SKM-1 treated with dmso at 0.1 percent for 144 hours (cell line): Measurements from ENCODE around the gene GNRHR.
"Not testable (repeated sequence)": the region's sequence is repeated elsewhere in the genome, so short reads cannot be mapped to it uniquely, and the experiment has no call there.

Experiments used
- DNase-seq: peaks from one replicate; lab custom pipeline; 2025; ENCODE audit not compliant: unreplicated experiment; lab: John Stamatoyannopoulos, UW

GNRHR gene, protein sequence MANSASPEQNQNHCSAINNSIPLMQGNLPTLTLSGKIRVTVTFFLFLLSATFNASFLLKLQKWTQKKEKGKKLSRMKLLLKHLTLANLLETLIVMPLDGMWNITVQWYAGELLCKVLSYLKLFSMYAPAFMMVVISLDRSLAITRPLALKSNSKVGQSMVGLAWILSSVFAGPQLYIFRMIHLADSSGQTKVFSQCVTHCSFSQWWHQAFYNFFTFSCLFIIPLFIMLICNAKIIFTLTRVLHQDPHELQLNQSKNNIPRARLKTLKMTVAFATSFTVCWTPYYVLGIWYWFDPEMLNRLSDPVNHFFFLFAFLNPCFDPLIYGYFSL

DNA sequence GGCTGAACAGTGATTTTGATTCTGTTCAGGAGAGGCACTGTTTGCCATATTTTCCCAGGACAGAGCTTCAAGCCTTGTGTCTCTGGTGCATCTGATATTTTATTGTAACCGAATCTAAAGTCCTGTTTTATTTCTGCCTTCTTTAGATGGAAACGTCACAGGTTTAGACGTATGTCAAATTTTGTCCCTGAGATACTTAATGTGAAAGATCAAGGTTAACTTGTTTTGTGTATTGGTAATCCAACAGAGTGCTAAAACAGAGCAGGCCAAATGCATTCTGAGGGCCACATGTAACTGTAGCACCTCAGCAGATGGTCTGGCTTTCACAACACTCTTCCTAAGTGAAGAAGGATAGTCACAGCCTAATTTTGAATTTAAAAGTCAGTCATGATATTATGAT is at the start of gene GNRHR:
TSS of gene GNRHR (minus strand) at position 101 of the 400 bp plus-strand sequence. CDS start at position 48, 53 bp downstream.
- no peak for DNase-seq

DNA sequence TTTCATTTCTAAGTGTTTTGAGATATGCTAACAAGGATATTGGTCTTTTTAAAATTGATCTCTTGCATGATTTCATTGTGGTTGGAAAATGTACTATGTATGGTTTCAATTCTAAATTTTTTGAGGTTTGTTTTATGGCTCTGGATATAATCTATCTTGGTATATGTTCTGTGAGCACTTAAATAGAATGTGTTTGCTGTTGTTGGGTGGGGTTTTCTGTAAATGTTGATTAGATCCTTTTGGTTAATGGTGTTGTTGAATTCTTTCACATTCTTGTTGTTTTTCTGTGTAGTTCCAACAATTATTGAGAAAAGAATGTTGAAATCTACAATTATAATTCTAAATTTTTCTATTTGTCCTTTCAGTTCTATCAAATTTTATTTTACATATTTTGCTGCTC is 42.6 kb upstream of the GNRHR start:
- DNase-seq: no peak

DNA sequence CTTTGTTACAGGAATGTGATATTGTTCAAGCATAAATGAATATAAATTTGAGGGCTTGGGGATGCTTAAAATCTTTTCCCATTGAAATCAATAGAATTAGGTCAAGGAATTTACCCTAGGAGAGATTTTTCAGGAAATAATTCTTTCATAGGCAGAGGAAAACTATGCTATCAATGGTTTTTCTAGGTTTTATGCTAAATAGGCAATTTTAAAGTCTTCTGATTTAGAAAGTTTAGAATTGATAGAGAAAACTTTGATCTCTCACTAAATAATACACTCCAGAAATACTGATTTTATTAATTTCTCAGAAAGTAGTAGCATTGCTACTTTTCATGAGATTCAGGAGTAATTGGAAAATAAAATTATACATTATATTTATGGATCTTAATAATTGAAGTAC is 36.5 kb upstream of the GNRHR start:
- DNase-seq: no peak

DNA sequence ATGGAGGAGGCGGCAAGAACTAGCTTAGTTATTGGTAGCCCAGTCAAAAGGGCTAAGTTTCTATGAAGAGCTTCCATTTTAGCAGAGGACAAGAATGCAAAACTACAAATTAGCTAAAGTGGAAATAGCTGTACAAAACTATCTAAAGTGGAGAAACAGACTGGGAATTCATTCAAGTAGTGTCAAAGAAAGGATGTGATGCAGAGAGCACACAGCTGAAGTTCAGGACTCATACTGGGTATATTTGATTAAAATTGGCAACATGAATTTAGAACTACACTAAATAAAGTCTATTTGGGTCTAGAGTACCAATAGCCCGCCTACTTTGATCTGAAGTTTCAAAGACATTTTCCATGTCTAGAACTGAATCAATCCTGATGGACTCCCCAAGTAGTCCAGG is 33.1 kb upstream of the GNRHR start:
- DNase-seq: no peak

DNA sequence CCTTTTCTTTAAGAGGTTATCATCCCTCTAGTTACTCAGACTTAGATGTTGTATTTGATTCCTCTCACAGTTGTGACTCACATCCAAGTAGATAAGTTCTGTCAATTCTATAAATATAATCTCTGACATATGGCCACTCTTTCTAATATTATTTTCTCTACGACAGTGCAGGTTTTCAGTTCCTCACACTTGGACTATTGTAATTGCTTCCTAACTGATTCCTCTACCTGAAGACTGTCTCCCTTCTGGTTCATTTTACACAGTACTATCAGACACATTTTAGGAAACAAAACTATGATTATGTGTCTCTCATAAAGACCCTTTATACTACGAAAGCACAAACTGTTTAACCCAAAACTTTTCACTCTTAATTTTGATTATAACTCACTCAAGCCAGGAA is 31.3 kb upstream of the GNRHR start:
- DNase-seq: no peak

DNA sequence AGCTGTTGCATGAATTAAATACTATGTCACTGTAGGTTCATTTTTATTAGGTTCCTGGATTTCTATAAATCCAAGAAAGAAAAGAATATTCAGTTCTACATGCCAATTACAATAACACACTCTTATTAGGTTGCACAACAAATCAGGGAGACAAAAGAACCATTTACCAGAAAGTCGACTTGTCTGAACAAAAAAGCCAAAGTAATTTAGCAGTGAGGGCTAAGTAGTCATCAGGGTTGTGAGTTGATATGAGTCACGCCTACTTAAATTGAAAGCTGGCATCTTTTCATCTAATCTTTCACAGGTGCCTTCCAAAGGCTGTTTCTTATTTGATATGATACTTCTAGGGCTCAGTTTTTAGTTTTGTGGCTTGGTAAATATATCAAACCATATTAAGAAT is 25.4 kb upstream of the GNRHR start:
- no peak for DNase-seq

DNA sequence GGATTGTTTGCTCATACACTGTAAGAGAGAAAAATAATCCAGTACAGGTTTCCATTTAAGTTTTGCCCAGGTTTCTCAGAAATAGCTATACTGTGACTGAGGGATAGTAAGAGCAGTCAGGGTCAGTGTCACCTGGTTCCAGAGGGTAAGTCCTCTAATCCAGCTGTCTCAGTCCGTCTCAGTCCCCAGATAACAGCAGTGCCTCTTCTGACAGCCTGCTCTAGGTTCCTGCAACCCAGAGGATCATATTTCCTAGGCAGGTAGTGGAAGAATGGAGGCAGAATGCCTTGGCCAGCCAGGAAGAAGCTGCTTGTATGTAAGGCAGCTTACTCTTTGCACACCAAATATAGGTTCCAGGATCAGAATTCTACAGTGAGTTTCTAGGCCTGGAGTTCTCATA is 22.6 kb upstream of the GNRHR start:
- DNase-seq: no peak

DNA sequence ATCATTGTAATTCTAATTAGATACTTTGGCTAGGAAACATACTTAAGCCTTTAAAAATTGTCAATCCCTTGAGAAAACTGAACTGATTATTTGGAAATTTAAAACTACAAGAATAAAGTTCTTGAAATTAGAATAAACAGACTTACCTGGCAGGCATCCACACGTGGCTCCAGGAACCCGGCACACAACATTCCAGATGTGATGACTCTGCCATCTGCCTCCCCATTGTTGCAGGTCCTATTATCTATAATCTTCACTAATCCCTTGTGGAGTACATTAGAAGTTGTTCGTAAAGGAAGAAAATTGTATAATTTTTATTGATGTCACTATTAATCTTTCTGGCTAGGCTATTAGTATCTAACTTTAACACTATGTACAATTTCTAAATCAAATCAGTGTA is 16.2 kb upstream of the GNRHR start:
- DNase-seq: no peak

DNA sequence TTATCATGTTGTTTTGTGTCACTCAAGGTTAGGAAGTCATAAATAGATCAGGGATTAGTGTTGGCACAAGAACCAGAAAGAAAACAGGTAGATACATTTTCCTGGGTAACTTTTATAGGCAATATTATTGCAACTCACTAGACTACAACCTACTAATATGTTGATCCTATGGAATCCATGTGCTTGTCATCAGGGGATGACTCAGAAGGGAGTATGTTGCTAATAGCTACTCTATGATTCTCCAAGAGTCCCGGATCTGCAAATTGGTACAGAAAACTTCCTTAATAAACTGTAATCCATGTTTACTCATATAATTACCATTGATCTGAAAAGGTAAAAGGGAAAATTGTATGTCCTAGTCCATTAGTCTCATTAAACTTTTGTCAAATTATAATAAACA is 11.7 kb upstream of the GNRHR start:
- DNase-seq: no peak

DNA sequence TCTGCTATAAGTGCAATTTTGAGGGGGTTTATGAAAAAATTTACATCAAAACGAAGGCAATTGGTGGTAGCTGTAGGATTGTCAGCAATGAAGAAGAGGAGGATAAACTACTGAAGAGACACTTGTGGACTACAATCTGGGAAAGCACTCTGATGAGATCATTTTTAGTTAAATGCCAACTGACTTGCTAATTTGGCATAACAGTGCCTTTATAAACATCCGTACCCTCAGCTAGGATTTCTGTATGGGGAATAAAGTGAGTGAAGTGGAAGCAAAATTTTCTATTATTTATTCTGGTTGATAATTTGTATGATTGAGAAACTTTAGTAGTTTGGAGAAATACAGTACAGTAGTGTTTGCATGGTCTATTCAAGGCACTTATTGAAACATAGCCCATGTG is 11.2 kb upstream of the GNRHR start:
- DNase-seq: no peak

DNA sequence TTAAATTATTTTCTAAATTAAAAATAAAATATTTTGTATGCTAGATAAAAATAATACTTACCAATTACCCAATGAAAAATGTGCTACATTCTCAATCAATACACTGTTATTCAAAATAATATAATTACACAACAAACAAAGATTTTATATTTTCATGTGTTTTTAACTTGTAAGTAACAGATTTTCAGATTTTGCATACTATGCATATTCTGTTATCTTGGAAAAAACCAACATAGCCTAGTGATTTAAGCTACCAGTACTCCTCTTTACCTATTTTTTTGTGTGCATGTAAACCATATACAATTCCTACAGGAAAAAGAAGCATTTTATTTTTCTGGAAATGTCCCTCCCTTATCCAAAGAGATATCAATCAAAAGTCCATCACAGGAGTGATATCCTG is 10.0 kb upstream of the GNRHR start:
- no peak for DNase-seq

DNA sequence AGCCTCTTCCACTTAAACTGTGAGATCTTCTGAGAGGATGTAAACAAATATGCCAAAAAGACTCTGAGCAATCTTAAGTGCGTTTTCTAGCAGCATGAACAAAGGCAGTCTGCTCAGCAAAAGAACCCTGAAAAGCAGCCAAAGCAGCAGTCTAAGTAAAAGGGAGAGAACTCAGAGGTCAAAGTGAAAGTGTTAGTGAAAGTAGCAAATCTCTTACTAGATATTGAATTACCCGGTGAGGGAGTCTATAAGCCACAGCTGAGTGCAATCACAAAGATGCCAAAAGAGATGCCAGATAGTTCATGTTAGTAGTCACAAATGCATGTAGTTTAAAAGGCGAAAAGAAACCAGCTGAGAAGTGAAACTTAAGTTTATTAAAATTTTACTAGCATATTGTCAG is 7.9 kb upstream of the GNRHR start:
- no peak for DNase-seq

DNA sequence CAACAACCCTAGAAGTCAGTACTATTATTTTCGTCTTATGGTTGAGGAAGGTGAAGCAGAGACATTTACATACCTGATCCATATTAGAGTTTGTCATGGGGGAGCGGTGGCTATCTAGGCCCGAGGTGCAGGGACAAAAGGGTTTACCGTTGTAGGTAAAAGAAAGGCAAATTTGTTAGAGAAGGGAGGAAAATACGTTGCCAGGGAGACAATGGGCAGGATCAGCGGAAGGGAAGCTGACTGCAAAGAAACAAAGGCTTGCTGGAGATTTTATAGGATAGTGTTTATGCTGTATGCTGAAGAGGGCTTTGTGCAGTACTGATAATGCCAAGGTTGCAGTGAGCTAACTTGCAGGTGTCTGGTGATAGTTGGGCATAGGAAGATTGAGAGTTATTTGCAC is 2.8 kb upstream of the GNRHR start:
- DNase-seq: not testable (repeated sequence)

DNA sequence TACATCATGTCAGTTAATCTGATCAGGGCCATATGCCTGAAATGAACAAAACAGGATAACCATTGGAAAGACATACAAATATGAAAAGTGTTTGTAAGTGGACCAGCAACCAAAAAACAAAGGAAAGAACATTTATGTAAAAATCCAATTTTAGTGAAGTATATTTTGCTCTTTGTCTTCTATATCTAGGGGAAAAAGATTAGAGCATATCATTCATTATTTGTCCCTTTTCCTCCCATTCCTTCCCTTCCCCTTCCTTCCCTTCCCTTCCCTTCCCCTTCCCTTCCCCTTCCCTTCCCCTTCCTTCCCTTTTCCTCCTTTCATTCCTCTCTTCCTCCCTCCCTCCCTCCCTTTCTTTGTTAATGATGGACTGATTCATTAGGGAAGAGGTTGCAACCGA is 1.8 kb upstream of the GNRHR start:
- DNase-seq: no peak

DNA sequence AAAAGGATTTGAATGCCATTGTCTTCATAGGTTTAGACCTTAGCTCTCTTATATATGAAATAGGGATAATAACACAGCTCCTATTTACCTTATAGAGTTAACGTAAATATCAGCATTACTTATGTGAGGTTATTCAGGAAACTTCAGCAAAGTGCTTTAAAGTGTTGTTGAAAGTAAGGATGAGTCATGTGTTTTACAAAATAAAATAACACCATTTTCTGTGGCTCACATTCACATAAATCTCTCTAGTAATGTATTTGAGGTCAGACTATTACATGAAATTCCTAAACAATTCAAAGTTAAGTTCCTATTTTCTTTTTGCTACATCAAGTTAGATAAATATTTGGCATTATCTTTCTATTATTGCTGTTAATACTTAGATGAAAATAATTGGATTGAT is 2.9 kb downstream of the GNRHR start:
- no peak for DNase-seq

DNA sequence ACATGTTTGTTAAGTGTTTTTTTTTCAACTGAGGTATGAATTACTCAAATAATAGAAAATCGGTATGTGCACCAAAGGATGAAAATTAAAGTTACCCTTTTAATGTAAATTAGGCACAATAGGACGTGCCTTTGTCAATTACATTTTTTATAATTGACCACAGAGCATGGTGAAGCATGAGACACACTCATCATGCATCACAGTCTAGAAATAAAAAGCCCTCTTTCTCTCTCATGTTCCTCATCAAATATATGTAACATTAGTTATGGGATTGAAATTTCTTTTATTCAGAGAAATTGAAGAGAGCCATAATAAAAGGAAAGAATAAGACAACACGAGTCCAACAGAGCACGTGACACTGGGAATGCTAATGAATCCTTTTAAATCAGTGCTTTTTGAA is 3.5 kb downstream of the GNRHR start:
- DNase-seq: no peak

DNA sequence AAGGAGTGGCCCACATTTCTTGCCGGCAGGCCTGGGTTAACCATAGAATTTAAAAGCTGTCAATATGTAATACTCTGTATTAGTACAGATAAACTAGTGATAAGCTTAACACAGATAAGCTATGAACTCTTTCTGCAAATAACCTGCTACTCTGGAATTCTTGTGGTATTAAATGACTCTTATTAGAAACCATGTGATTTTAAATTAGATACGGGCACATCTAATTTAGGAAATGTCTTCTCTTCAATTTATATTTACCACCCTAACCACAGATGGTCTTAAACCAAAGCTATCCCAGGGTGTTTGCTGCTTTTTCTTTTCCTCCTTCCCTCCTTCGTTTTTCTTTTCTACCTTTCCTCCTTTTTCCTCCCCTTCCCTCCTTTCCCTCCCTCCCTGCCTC is 4.9 kb downstream of the GNRHR start:
- DNase-seq: no peak

DNA sequence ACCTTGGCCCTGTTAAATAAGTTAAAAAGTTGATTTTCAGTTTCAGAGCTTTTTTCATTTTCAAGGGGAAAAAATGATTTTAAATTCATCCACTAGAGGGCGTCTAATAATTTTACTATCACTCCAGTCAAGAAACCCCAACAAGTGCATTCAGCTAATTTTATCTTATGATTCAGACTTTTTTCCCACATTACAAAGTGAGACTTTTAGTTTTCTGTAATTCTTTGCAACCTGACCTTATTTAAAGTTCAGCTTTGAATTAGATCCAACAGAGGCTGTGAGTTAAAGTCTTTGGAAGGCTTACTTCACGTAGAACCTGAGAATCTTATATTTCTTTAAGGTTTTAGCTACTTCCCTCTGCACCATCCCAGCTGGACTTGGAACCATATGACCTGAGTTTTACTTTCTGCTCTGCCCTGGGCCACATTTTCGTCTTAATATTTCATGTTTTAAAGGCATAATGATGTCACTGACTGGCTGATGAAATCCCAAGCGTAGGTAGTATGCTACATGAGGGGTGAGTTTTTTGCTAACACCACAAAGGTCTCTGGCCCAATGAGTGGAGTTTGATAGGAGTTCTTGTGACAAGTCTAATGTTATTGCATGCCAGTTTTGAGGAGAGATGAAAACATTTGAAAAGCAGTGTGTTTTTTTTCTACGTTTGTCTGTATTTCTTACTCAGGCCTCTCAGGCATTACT is 7.2 kb downstream of the GNRHR start:
- DNase-seq: peak; percentile 49

DNA sequence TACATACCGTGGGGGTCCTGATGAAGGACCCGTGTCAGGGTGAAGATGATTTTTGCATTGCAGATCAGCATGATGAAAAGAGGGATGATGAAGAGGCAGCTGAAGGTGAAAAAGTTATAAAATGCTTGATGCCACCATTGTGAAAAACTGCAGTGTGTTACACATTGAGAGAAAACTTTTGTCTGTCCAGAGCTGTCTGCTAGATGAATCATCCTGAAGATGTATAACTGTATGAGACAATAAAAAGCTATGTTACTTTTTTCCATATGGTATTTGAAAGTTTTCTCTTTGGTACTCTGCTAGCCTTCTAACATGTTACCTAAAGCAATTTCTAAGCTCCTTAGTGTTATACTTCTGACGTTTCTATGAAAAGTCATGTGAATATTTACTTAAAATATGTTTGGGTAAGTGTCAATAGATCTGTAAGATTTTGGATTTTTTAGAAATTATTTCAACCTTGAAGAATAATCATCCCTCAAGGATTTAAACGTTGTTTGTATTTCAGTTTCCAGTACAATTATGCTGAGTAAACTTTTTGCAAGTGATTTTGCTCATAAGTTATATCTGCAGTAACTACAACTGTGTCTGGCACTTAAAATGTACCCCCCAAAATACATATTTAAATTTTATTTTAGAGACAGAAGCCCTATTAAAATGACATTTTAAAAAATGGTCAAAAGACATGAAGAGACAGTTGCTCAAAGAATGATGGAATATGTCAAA is 9.5 kb downstream of the GNRHR start:
- DNase-seq: no peak

DNA sequence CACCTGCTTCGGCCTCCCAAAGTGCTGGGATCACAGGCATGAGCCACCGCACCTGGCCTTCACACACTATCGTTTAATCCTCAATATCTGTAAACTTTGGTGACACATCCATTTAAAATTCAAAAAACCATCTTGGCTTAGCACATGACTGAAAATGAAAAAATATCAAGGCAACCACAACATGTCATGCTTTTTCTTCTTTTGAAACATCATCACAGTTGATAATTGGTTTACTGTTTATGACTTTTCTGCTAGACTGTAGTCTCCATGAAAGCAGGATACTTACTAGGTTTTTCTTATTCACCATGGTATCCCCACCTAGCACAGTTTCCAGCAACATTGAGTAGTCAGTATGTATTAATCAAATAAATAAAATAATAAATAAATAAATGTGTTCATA is 11.0 kb downstream of the GNRHR start:
- no peak for DNase-seq

DNA sequence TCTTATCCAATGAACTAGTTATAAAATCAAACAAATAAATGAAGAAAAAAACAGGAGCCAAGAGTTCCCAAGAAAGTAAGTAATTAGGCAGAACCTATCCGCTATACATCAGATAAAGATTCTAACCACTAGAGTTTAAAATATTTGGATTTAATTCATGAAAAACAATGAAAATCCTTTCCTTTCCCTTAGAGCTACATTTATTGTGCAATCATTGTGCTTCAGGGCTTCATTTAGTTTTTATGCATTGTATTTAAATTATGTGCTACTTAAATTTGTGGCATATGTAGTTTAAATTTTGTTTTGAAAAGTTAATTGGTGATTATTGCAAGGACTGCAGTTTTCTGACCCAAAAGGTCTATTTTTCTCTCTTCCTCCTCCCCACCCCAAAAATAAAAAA is 17.9 kb downstream of the GNRHR start:
- DNase-seq: no peak

DNA sequence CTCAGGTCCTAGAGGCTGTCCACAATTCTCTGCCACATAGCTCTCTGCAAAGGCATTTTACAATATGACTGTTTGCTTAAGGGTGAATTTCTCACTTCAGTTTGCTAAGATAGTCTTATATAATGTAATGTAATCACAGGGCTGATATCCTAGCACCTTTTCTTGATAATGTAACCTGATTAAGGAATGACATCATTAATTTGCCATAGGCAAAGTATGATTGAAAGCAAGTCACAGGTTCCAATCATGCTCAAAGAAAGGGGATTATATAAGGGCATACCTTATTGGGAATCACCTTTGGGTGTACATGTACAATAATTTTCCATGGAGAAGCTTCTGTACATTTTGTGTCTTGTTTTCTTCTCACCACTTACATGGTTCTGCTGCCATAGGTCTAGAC is 18.9 kb downstream of the GNRHR start:
- no peak for DNase-seq
